Activated T-helper 9 cell treated with anti-CD3 and anti-CD28 coated beads, Interleukin-2, amount 50 U/mL, for 16 hours (primary cell): ENCODE data around the gene MAGI2.
"Not testable (repeated sequence)": the region's sequence is repeated elsewhere in the genome, so short reads cannot be mapped to it uniquely, and the experiment has no call there.

Experiments used
- DNase-seq: peaks from one replicate; pipeline ENCODE4 v3.0.0-alpha.2; 2020; ENCODE audit warnings: low read depth

Gene MAGI2

DNA sequence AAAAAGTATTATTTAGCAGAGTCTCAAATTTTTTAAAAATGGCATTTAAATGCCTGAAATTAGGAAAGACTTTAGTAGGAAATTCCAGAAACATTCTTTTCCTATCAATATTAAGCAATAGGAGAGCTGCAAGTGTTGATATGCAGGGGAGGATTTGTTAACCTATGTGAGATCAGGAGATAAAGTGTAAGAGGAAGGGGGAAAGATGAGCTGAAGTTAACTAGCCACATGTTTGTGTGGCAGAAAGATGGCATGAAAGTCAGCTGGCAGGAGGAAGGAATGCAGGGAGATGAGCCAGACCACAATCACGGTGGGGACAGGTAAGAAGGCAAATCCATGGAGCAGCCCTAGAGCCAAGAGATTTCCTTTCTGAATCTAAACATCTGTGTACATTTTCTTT, 303.6 kb downstream of the MAGI2 start:
- DNase-seq, result no peak

DNA sequence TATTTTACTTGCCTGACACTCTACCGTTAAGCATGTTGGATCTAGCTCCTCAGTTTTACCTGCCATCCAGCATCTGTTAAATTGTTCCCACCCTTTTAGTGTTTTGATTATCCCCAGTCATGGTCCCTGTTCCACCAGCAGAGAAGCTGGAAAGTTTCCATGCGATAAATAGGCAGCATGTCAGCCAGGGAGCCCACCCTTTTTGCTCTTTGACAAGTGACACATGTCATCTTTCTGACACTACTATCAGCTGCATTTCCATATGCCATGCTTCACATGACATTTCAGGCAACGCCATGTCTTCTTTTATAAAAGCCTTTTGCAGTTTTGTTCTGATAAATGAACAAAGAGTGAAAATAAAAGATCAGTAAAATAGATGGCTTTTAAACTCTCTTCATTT, 310.8 kb downstream of the MAGI2 start:
- no peak for DNase-seq

DNA sequence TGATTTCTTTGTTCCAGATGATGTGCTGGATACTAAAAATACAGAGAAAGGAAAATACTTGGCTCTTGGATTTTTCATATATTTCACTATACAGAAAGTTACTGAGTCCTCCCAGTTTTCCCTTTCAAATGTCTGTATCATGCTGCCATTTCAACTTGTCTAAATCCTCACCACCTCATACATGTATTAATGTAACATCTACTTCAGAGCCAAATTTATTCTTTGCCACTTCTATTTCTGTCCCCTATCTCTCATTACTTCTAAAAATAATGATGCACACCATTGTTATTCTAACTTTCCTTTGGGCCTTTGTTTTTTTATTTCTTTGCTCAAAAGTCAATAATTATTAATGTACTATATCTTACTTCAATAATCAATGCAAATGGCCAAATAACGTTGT, 312.2 kb downstream of the MAGI2 start:
- no peak for DNase-seq

DNA sequence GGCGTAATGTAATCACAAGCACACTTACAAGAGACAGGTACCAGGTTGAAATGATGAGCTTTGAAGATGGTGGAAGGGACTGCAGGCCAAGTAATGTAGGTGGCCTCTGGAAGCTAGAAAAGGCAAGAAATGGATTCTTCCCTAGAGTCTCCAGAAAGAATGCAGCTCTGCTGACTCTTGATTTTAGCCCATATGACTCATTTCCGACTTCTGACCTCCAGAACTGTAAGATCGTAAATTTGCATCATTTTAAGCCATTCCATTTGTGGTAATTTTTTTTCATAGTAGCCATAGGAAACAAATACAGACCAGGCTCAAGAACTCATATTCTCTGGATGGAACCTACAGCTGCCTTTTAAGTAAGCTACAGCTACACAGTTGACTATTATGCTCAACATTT, 315.5 kb downstream of the MAGI2 start:
- no peak for DNase-seq

DNA sequence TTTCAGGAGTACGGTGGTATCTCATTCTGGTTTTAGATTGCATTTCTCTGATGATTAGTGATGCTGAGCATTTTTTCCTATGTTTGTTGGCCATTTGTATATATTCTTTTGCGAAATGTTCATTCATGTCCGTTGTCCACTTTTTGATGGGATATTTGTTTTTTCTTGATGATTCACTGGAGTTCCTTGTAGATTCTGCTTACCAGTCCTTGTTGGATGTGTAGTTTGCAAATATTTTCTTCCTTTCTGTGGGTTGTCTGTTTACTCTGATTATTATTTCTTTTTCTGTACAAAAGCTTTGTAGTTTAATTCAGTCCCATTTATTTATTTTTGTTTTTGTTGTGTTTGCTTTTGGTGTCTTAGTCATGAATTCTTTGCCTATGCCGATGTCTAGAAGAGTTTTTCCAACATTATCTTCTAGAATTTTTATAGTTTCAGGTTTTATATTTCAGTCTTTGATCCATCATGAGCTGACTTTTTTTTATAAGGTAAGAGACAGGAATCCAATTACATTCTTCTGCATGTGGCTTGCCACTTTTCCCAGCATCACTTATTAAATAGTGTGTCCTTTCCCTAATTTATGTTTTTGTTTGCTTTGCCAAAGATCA, 320.5 kb downstream of the MAGI2 start:
- no peak for DNase-seq

DNA sequence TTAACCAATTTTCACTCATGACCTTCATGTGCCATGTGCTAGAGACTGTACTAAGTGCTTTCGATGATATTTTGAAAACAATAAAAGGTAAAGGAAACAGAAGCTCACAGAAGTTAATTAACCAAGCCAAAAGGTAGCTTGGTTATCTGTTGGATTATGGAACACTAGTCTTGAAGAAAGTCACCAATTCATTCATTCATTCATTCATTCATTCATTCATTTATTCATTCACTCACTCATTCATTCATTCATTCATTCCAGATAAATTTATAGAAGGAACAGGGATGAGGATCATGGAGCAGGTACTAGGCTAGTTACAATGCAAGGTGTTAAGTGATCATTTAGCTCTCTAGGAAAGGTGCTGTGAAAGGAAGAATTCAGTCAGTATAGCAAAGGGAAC, 322.8 kb downstream of the MAGI2 start:
- no peak for DNase-seq

DNA sequence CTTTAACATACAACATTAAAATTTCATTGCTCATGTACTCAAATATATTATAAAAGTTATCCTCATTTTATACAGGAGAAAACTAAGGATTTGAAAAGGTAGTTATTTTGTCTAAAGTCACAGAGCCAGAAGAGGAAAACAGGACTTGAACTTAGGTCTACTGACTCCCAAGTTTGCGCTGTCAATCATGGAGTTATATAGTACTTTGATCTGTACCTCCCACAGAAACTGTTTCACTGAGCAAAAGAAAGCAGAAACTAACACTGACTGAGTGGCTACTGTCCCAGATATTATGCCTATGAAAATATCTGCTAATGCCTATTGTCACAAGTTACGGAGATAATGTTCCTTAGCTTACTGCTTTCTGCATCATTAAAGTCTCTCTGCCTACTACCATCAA, 329.1 kb downstream of the MAGI2 start:
- DNase-seq, result no peak

DNA sequence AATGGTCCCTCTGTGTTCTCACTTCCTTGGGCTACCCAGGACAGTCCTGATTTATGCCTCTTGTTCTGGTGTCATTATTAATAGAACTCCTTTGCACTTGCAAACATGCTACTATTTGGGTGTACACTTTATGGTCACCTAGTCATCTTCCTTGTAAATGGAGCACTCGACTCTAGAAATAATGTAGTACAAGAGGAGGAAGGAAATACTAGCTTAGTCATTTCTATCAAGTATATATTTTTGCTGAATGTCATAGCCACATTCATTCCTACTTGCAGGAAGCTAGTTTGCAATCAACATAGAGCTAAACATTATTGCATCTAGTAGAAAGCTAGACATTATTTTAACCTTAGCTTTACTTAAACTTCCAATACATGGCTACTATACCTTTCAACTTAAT, 335.3 kb downstream of the MAGI2 start:
- DNase-seq, result no peak

DNA sequence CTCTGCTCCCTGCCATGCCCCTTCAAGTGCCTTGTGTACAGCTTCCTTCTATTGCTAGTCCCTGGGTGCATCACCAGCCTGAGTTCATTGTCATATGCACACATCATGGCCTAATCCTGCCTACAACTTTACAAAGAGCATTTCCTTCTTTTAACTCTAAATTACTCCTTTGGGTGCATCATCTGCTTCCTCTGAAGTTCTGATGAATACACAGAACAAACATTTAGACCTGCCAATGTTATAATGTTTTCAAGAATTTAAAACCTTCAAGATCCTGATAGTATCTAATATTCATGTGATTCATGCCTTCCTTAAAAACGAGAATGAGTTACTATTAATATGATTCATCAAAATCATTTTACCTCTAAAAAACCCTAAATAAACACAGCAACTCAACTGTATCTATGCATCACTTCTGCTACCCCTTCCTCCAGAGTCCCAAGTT, 357.1 kb downstream of the MAGI2 start:
- no peak for DNase-seq

DNA sequence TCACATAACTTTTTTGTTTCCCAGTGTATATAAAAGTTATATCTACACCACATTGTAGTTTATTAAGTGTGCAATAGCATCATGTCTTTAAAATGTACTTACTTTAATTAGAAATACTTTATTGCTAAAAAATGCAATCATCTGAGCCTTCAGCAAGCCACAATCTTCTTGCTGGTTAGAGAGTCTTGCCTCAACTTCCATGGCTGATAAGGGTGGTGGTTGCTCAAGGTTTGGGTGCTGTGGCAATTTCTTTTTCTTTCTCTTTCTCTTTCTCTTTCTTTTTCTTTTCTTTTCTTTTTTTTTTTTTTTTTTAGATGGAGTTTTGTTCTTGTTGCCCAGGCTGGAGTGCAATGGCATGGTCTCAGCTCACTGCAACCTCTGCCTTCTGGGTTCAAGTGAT, 360.0 kb downstream of the MAGI2 start:
- no peak for DNase-seq

DNA sequence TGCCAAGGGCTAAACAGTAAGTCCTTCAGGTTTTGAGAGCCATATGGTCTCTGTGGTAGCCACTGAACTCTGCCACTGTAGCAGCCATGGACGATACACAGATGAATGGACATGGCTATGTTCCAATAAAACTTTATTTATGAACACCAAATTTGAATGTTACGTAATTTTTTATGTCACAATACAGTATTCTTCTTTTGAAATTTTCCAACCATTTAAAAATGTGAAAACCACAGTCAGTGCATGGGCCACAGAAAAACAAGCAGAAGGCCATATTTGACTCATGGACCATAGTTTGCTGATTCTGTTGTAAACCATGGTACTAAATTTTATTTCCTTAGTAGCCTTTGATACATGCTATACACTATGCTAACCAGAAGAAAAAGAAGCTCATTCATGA, 361.8 kb downstream of the MAGI2 start:
- no peak for DNase-seq

DNA sequence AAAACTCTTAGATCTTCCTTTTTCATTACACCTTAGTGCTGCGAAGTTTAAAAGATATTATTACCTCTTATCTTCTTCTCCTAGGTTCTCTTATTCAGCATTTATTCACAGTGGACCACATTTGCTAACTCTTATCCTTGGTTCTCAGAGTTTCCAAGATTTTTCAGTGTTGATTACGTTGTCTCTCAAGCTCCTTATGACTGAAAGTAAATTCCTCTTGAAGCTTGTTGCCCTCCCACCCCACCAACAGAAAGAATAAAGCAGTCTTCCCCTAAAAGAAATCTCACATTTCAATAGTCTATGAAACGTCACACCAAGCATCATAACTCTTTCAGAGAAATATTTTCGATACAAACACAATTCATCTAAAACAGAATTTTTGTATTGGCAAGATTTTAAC, 362.5 kb downstream of the MAGI2 start:
- DNase-seq, result no peak

DNA sequence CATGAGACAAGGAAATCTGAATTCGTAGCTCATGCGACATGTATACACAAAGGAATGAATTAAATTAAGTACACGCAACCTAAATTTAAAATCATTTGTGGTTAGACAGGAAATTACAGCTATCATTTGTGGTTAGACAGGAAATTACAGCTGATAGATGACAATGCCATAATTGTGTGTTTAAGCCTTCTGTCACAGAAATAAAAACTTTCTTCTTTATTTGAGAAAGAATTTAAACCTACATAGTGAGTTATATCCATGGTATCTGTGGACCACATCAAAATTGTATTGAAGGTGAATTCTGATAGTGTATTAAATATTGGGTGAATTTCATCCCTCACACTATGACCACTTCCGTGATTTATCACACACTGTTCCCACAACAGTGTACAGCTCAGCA, 362.9 kb downstream of the MAGI2 start:
- DNase-seq, result no peak

DNA sequence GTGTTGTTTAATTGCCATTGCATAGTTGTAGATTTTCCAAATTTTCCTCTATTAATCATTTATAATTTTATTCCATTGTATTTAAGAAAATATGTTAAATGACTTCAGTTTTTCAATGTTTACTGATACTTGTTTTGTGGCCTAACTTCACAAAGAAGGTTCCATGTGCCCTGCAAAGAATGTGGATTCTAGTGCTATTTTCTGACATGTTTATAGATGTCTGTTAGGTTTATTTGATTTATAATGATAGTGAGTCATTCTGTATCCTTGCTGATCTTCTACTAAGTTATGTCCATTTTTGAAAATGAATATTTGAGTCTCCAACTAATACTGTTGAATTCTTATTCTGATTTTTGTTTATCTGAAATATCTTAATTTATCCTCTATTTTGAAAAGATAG, 369.0 kb downstream of the MAGI2 start:
- DNase-seq, result no peak

DNA sequence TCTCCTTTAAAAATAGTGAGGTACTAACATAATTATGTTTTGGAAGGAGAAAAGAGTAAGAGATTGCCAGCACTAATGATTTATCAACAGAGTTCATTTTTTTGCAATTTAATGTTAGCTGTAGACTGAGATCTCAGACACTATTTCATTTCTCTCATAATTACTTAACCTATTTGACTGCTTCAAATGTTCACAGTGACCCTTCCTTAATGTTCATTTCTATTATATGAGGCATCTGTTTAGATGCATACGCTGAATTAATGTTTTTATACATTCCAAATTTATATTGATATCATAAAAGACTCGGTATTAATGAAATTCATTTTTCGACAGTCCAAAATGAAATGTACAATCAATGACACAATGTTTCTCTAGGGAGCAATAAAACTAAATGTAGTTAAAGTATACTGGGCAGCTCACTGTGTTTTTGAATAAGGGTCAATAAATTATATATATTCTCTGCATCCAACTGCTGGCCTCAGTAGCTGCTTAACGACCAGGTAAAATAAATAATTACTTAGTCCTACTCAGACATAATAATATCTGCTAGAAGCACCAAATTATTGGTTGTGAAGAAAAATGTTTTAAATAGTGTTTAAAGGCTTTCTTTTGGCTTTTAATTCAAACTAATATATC, 373.4 kb downstream of the MAGI2 start:
- no peak for DNase-seq

DNA sequence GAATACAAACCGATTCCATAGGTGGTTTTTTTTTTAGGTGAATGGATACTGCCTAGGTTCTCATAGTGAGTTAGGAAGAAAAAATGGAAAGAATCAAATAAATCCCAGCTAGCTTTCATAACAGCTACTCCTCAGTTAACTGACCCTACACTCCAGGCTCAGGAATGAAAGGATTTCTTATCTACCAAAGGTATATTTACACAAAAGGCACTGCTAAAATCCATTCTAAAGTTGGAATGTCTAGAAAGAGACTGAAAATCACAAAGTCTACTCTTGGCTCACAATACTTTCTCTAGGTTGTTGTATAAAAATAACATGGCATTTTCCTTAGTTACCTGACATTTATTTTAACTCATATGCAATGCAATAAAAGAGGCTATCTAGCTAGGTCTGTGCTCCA, 375.2 kb downstream of the MAGI2 start:
- DNase-seq, result no peak

DNA sequence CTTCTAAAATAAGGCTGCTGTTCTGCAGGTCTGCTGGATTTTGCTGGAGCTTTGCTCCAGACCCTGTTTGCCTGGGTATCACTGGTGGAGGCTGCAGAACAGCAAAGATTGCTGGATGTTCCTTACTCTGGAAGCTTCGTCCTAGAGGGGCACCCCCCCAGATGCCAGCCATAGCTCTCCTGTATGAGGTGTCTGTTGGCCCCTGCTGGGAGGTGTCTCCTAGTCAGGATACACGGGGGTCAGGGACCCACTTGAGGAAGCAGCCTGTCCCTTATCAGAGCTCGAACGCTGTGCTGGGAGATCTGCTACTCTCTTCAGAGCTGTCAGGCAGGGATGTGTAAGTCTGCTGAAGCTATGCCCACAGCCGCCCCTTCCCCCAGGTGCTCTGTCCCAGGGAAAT, 382.3 kb downstream of the MAGI2 start:
- DNase-seq, result not testable (repeated sequence)

DNA sequence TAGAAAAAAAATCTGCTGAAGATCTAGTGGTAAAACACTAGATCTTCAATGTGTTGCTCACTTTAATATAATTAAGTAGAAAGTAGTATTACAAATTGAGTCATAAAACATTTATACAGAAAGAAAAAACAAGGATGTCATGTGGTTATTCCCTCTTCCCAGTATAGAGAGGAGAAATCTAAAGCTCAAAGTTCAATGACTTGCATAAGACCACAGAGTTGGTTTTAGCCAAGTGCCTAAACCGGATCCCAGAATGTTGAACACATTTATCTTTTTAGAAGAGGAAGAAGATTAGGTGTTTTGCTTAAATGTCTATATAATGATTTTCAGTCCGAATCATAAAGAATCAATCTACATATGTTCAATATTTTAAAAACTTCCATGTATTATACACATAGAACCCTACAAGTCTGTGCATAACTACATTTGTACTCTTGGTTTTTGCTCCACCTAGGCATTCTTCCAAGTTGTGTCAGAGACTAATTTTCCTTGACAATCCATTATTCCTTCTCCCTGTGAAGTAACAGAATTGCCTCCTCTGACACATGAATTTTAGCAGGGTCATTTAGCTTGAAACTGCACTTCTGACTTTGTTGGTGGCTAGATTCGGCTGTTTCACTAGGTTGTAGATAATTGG, 389.2 kb downstream of the MAGI2 start:
- no peak for DNase-seq

DNA sequence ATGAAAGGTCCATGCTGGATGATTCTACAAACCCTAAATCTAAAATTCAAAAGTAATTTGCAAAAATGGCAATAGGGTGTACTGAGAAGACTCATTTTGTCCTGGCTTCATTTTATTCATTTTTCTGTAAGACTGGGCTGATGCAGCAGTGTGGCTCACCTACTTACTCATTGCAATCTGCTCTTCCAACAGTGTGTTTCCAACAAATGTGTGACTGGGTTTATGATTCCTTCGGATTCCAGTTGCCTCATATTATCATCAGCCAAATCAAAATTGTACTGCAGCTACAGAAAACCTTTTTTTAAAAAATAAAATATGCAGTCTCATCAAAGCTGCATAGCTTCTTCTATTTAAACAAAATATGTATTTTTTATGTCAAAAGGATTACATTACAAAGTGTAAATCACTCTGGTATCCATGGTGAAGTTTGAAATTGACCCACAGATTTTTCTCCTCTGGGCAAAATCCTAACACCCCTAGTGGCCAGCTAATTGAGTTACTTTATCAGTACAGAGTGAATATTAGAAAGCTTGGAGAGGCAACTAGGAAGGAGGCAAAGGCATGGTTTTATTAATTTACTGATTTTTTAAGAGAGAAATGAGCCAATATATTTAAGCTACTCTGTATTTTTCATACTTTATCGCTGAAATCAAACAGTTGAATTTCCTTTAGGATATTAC, 390.3 kb downstream of the MAGI2 start:
- no peak for DNase-seq

DNA sequence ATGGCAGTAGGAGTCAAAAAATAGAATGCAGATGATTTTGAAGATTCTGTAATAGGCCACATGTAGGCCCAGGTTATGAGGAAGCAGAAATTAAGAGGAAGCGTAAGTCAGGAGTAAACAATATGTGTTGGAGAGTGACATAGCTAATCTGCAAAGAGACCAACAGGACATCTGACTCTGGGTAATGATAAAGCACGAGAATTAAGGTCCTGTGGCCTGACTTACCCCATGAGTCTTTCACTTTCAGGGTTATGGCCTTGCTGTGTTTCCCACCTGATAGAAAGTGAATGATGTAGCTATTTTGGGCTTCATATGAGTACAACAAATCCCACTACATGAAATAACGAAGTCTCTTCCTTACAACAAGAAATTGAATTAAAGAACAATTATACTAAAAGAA, 393.0 kb downstream of the MAGI2 start:
- DNase-seq, result no peak

DNA sequence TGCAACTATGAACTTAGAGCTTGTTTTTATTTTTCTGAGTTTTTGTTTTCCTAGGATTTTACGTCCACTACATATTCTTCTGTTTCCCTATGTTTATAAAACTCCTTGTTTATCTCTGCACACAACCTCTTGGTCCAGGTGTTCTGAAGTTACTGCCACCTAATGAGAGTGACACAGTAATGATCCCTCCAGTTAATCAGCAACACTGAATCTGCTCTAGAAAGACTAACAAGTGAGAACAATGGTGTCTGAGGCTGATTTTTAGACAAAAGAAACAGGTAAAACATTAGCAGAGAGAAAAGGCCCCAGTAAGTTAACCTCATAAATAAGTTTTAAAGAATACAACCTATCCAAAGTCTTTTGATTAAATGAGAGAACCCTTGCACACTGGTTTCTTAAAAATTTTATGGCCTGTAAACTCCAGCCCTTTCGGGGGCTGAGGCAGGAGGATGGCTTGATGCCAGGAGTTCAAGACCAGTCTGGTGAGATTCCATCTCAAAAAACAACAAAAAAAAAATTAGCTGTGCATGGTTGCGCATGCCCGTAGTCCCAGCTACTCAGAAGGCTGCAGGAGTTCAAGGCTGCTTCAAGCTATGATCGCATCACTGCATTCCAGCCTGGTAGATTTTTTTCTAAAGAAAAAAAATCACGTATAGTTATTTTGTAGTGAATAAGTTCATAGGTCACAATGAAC, 397.6 kb downstream of the MAGI2 start:
- no peak for DNase-seq

DNA sequence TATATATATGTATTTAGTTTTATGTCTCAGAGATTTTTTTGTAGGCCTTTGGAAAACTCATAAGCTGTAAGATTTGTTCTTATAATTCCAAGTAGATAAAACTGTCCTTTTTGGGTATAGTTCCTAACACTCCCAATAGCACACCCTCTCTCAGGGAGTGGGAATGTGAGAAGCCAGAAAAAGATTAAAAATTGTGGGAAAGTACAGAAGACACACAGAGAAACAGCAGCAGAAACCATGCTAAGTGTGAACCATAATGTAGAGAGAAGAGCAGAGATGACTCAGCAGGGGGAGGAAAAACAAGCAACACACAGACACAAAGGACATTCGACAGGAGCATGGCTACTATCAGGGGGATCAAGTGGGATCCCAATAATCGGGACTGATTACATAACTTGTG, 401.6 kb downstream of the MAGI2 start:
- no peak for DNase-seq

DNA sequence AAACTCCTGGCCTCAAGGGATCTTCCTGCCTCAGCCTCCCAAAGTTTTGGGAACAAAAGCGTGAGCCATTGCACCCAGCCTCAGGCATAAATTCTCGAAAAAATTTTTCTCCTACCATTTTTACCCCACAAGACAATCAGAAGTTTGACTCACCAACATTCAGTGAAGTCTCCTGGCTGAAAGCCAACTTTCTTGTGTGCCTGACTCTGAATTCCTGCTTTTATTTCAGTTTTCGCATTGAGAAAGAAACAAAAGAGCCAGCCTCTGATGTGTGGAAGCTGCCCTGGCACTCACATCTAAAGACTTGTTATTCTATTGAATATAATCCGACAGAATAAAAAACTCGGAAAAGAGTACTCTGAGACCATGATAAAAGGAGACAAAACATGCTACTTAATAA, 402.9 kb downstream of the MAGI2 start:
- DNase-seq, result no peak
